IMR-90 (cell line): Measurements from ENCODE around the gene ANKRD13D. TPM values are rescaled to one million over a fixed set of nuclear protein-coding genes. Genes with fewer than 3 reads are reported as not detected.

Experiments
- ATAC-seq: fragments of 200-7000 bp; cut with Tn5 transposase; 2 replicates; pipeline ENCODE4 v1.9.1; 2020; ENCODE audit warnings: low read depth, mild to moderate bottlenecking, moderate library complexity
- BruUV-seq: library from RNA; stranded (reverse); fragments of 400-500 nt; replicated peaks from 2 replicates; lab custom pipeline; 2021; lab: Mats Ljungman, UMichigan
- CTCF ChIA-PET: fragments of 300-600 bp; formaldehyde crosslinking; extraction: SDS; loops from one replicate; lab custom pipeline; 2021; ENCODE audit warnings: antibody characterized with exemption; lab: Yijun Ruan, JAX
- POLR2A ChIA-PET: fragments of 300-600 bp; sonication (Branson Sonifier 250); formaldehyde crosslinking; loops from one replicate; lab custom pipeline; 2022; ENCODE audit warnings: antibody characterized with exemption; ENCODE audit not compliant: unreplicated experiment; lab: Charles Lee
- DNase-seq: peaks from one replicate; pipeline ENCODE4 v3.0.0; 2013
- H2AFZ ChIP-seq: replicated peaks from 2 replicates; pipeline ENCODE3; 2013; ENCODE audit warnings: low read length, mild to moderate bottlenecking; ENCODE audit not compliant: poor library complexity
- H2AK5ac ChIP-seq: 2 replicates; pipeline ENCODE4 v1.6.1; 2013; ENCODE audit warnings: low read depth, low read length, inconsistent platforms
- H2AK9ac ChIP-seq: replicated peaks from 2 replicates; pipeline ENCODE3; 2013; ENCODE audit warnings: mild to moderate bottlenecking, low read depth, low read length, moderate library complexity; ENCODE audit not compliant: poor library complexity
- H2BK120ac ChIP-seq: 2 replicates; pipeline ENCODE4 v1.6.1; 2013; ENCODE audit warnings: low read depth, low read length, inconsistent platforms
- H2BK15ac ChIP-seq: 3 replicates; pipeline ENCODE4 v1.6.1; 2013; ENCODE audit warnings: low read depth, low read length, inconsistent platforms
- H2BK20ac ChIP-seq: 2 replicates; pipeline ENCODE4 v1.6.1; 2013; ENCODE audit warnings: low read depth, mild to moderate bottlenecking, inconsistent platforms, low read length, moderate library complexity
- H2BK5ac ChIP-seq: 2 replicates; pipeline ENCODE4 v1.6.1; 2013; ENCODE audit warnings: mild to moderate bottlenecking, low read depth, low read length, inconsistent platforms; ENCODE audit not compliant: poor library complexity, severe bottlenecking
- H3K14ac ChIP-seq: replicated peaks from 2 replicates; pipeline ENCODE4 v1.6.1; 2013; ENCODE audit warnings: low read depth, low read length, inconsistent platforms
- H3K18ac ChIP-seq: 2 replicates; pipeline ENCODE4 v1.6.1; 2013; ENCODE audit warnings: low read depth, low read length, control low read depth
- H3K23ac ChIP-seq: 2 replicates; pipeline ENCODE4 v1.6.1; 2013; ENCODE audit warnings: low read depth, low read length, inconsistent platforms
- H3K27ac ChIP-seq: 2 replicates; pipeline ENCODE4 v1.5.1; 2013; ENCODE audit warnings: mild to moderate bottlenecking, control low read depth, low read length; ENCODE audit not compliant: insufficient read depth
- H3K27me3 ChIP-seq: 2 replicates; pipeline ENCODE4 v1.6.1; 2013; ENCODE audit warnings: low read length; ENCODE audit not compliant: control insufficient read depth, insufficient read depth
- H3K36me3 ChIP-seq: 2 replicates; pipeline ENCODE4 v1.6.1; 2013; ENCODE audit warnings: low read length, mixed read lengths; ENCODE audit not compliant: control insufficient read depth, insufficient read depth
- H3K4ac ChIP-seq: 2 replicates; pipeline ENCODE4 v1.6.1; 2013; ENCODE audit warnings: low read depth, low read length, inconsistent platforms
- H3K4me1 ChIP-seq: 2 replicates; pipeline ENCODE4 v1.6.1; 2013; ENCODE audit warnings: low read length, mixed read lengths; ENCODE audit not compliant: control insufficient read depth, insufficient read depth
- H3K4me2 ChIP-seq: 2 replicates; pipeline ENCODE4 v1.6.1; 2013; ENCODE audit warnings: low read depth, mild to moderate bottlenecking, control low read depth, low read length, moderate library complexity
- H3K4me3 ChIP-seq: 2 replicates; pipeline ENCODE4 v1.5.1; 2013; ENCODE audit warnings: low read depth, mild to moderate bottlenecking, control low read depth, low read length, moderate library complexity; ENCODE audit not compliant: insufficient read depth
- H3K56ac ChIP-seq: 2 replicates; pipeline ENCODE4 v1.6.1; 2013; ENCODE audit warnings: low read length, inconsistent platforms; ENCODE audit not compliant: insufficient read depth; ENCODE audit errors: extremely low read depth
- H3K79me1 ChIP-seq, 2 experiments: 2 replicates each; pipeline ENCODE4 v1.6.1; 2013; ENCODE audit warnings: low read length in 2 of 2, inconsistent platforms in 1 of 2, low read depth in 1 of 2
- H3K9ac ChIP-seq: 2 replicates; pipeline ENCODE4 v1.6.1; 2013; ENCODE audit warnings: low read depth, low read length, control low read depth
- H3K9me1 ChIP-seq: 2 replicates; pipeline ENCODE4 v1.6.1; 2013; ENCODE audit warnings: low read length, inconsistent platforms; ENCODE audit not compliant: insufficient read depth
- H3K9me3 ChIP-seq: 2 replicates; pipeline ENCODE4 v1.6.1; 2013; ENCODE audit warnings: low read length; ENCODE audit not compliant: control insufficient read depth, insufficient read depth
- H4K20me1 ChIP-seq: 2 replicates; pipeline ENCODE4 v1.6.1; 2013; ENCODE audit warnings: low read length, inconsistent platforms; ENCODE audit not compliant: insufficient read depth
- H4K5ac ChIP-seq: 2 replicates; pipeline ENCODE4 v1.6.1; 2013; ENCODE audit warnings: mild to moderate bottlenecking, low read depth, low read length, control low read depth
- H4K8ac ChIP-seq, 2 experiments: 2 replicates each; pipeline ENCODE4 v1.6.1; 2013; ENCODE audit warnings: low read depth in 2 of 2, low read length in 2 of 2, control low read depth in 1 of 2, inconsistent platforms in 1 of 2
- H4K91ac ChIP-seq: 2 replicates; pipeline ENCODE4 v1.6.1; 2013; ENCODE audit warnings: low read depth, low read length, inconsistent platforms; ENCODE audit not compliant: insufficient read depth
- CTCF ChIP-seq: conservative IDR thresholded peaks from 2 replicates; pipeline ENCODE4 v1.5.1; 2012; ENCODE audit warnings: mild to moderate bottlenecking, low read depth, low read length, improper control_type of control experiment
- SMC3 ChIP-seq: fragments of 150-350 bp; IDR thresholded peaks from 2 replicates; pipeline ENCODE4 v1.6.1; 2016; ENCODE audit warnings: low read depth, mild to moderate bottlenecking, antibody characterized with exemption, low read length, moderate library complexity
- WGBS, 2 experiments: methylation state at CpG; one replicate each; pipeline versions ENCODE4 v1.1.5 to v1.1.7; 2013; ENCODE audit warnings: missing lambda C conversion rate in 2 of 2; ENCODE audit not compliant: insufficient read length in 1 of 2; ENCODE audit errors: extremely low coverage in 2 of 2; 5-methylcytosine and 5-hydroxymethylcytosine counted together
- dilution Hi-C: fragments of 300-500 bp; cut with HindIII; formaldehyde crosslinking; loops from one replicate; pipeline ENCODE4 v1.14.3; 2018; ENCODE audit warnings: low sequenced_read_pairs; ENCODE audit not compliant: unreplicated experiment
- in situ Hi-C: fragments of 300-500 bp; cut with MboI; formaldehyde crosslinking; loops from 3 replicates; pipeline ENCODE4 v1.14.3; 2019; ENCODE audit warnings: low sequenced_read_pairs, inconsistent platforms, mixed read lengths
- intact Hi-C: fragments of 100-400 bp; cut with micrococcal nuclease; formaldehyde crosslinking; loops from 2 replicates; pipeline ENCODE4 v1.10.0; 2022
- polyA plus RNA-seq, 3 experiments: library from polyadenylated mRNA; depleted of rRNA; stranded (reverse); fragments of >200 nt; gene quantifications; 2 replicates each; pipeline ENCODE4 v1.2.3, GENCODE V29; 2012; ENCODE audit warnings: low replicate concordance in 1 of 3
- total RNA-seq: library from RNA; depleted of rRNA; stranded (reverse); fragments of >200 nt; gene quantifications from 2 replicates; pipeline ENCODE4 v1.2.3, GENCODE V29; 2012

Gene ANKRD13D
- total and polyA plus RNA-seq, 2 of the 4 experiments (the other 2 are of a cell fraction) = 7.3 to 38.4 TPM

DNA sequence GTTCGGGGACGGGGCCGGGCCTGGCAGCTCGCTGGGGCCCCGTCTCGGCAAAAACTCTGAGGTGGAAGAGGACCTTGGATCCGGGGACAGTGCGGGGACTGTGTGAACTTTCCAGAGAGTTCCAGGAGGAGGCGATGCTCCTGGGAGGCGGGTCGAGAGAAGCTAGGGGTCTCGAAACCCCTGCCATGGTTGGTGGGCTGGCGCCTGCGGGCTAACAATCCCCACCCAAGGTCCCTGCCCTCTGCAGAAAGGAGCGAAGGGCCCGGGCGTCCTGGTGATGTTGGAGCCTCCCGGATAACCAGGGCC, 27.5 kb upstream of the ANKRD13D start:
- WGBS, 2 experiments = 0% methylated on average over 3 of the region's 18 CpGs; no CpG with 5 or more reads in 1 of the 2 experiments
- H4K20me1 ChIP-seq = no peaks in the 10 kb centered on the region; the same call in 1 of the 2 replicates
- H3K56ac ChIP-seq = no peak overlapping the region
- ChIA-PET POLR2A (interaction anchor here (1.0 kb wide), 1 partner anchor 56 kb away, joined by 7 read pairs; no protein-coding TSS in a partner anchor), CTCF (interaction anchor here (0.9 to 2.2 kb wide), 2 partner anchors 55 to 56 kb away, joined by 4 to 13 read pairs; no protein-coding TSS in a partner anchor)
- intact Hi-C loops = no loop called here
- no peak overlapping the region for H4K5ac ChIP-seq
- TF ChIP-seq CTCF (peak; percentile 14; the same call in 1 of the 2 replicates), SMC3 (no peak)
- H3K23ac ChIP-seq = no peak overlapping the region
- peak overlapping the region; percentile 96 for H2AFZ ChIP-seq
- H2BK15ac ChIP-seq = no peak overlapping the region
- no peaks in the 10 kb centered on the region for H3K9me3 ChIP-seq
- ATAC-seq = no peak; the same call in 1 of the 2 replicates
- H2BK120ac ChIP-seq = no peak overlapping the region
- dilution Hi-C loops = no loop called here
- peaks cover 14% of the 10 kb centered on the region; the same call in 1 of the 2 replicates for H3K9me1 ChIP-seq
- H3K14ac ChIP-seq = no peak overlapping the region; the same call in 1 of the 2 replicates
- no peak for DNase-seq
- no TSS peak for BruUV-seq
- peak overlapping the region; percentile 41 to 92; a peak in 2 of 4 replicates for H4K8ac ChIP-seq
- no peak overlapping the region for H2BK5ac ChIP-seq
- H3K36me3 ChIP-seq = peaks cover 5% of the 10 kb centered on the region
- no peaks in the 10 kb centered on the region for H3K27me3 ChIP-seq
- H3K4me1 ChIP-seq = peaks cover 10% of the 10 kb centered on the region
- H4K91ac ChIP-seq = no peak overlapping the region
- no peak overlapping the region for H2BK20ac ChIP-seq
- H3K9ac ChIP-seq = no peak overlapping the region
- no peak overlapping the region for H3K18ac ChIP-seq
- H3K27ac ChIP-seq = no peak overlapping the region
- peak overlapping the region; percentile 16 for H2AK9ac ChIP-seq
- peak overlapping the region; percentile 19; the same call in 1 of the 2 replicates for H3K4me3 ChIP-seq
- H2AK5ac ChIP-seq = no peak overlapping the region
- H3K4ac ChIP-seq = peak overlapping the region; percentile 20; the same call in 1 of the 2 replicates
- H3K79me1 ChIP-seq = peaks cover 0 to 12% of the 10 kb centered on the region in 2 experiments; a peak in 1 of 4 replicates
- in situ Hi-C loops = loop anchor here (5.0 kb wide), 2 partner anchors 56 to 121 kb away; no protein-coding TSS in a partner anchor
- H3K4me2 ChIP-seq = peak overlapping the region; percentile 39
